ENCODE results near the gene PLIN3.
"Not testable (repeated sequence)": the region's sequence is repeated elsewhere in the genome, so short reads cannot be mapped to it uniquely, and the experiment has no call there.

- TF ChIP-seq CTCF (IDR thresholded peaks at IDR 0.05); EZH2 (IDR thresholded peaks at IDR 0.05; ENCODE audit: borderline replicate concordance, insufficient read depth, low read depth, low read length, poor library complexity, severe bottlenecking): not testable (repeated sequence)
These were observed 21.5 kb downstream of the PLIN3 start for GRCh38 chr19:4845975-4846374.
